DND-41 (cell line): Measurements from ENCODE around the gene DHRS7B.
A peak's percentile ranks its signal among the peaks of the same experiment; 100 is the strongest.

ENCODE experiments used
- ATAC-seq: fragments of 200-7000 bp; cut with Tn5 transposase; 3 replicates; pipeline ENCODE4 v1.9.1; 2021; ENCODE audit warnings: low read depth; ENCODE audit not compliant: insufficient read depth
- DNase-seq: peaks from one replicate; pipeline ENCODE4 v3.0.0-alpha.2; 2020
- H2AFZ ChIP-seq: 2 replicates; pipeline ENCODE4 v1.6.0; 2012; ENCODE audit warnings: low read depth, low read length
- H3K27ac ChIP-seq: 2 replicates; pipeline ENCODE4 v1.5.1; 2012; ENCODE audit warnings: low read length, inconsistent platforms
- H3K27me3 ChIP-seq: fragments of 200-600 bp; sonication (generic); 2 replicates; pipeline ENCODE4 v1.6.0; 2012; ENCODE audit warnings: low read length, mild to moderate bottlenecking, inconsistent platforms; ENCODE audit not compliant: insufficient read depth, poor library complexity
- H3K36me3 ChIP-seq: 2 replicates; pipeline ENCODE4 v1.5.1; 2012; ENCODE audit warnings: low read length, inconsistent platforms; ENCODE audit not compliant: insufficient read depth
- H3K4me1 ChIP-seq: 2 replicates; pipeline ENCODE4 v1.5.1; 2012; ENCODE audit warnings: mild to moderate bottlenecking, low read length; ENCODE audit not compliant: insufficient read depth
- H3K4me2 ChIP-seq: 2 replicates; pipeline ENCODE4 v1.6.0; 2012; ENCODE audit warnings: mild to moderate bottlenecking, moderate library complexity, low read length, inconsistent platforms; ENCODE audit not compliant: insufficient read depth
- H3K4me3 ChIP-seq, 2 experiments: fragments of 200-600 bp in 1 of 2; shearing (Covaris generic) in 1 of 2; 2 replicates each; pipeline ENCODE4 v1.5.1; 2012 to 2016; ENCODE audit warnings: inconsistent platforms in 2 of 2, low read length in 2 of 2, mild to moderate bottlenecking in 2 of 2, low read depth in 1 of 2, moderate library complexity in 1 of 2
- H3K79me2 ChIP-seq: 2 replicates; pipeline ENCODE4 v1.6.0; 2012; ENCODE audit warnings: low read length, inconsistent platforms; ENCODE audit not compliant: insufficient read depth
- H3K9ac ChIP-seq: 2 replicates; pipeline ENCODE4 v1.6.0; 2012; ENCODE audit warnings: low read depth, mild to moderate bottlenecking, inconsistent platforms, low read length, moderate library complexity
- H3K9me3 ChIP-seq: 2 replicates; pipeline ENCODE4 v1.5.1; 2012; ENCODE audit warnings: low read length, moderate library complexity, mild to moderate bottlenecking, inconsistent platforms; ENCODE audit not compliant: insufficient read depth, severe bottlenecking
- H4K20me1 ChIP-seq: 2 replicates; pipeline ENCODE4 v1.6.0; 2012; ENCODE audit warnings: low read length; ENCODE audit not compliant: insufficient read depth
- EZH2 ChIP-seq: IDR thresholded peaks from 3 replicates; pipeline ENCODE4 v1.6.1; 2012; ENCODE audit warnings: borderline replicate concordance, low read depth, mild to moderate bottlenecking, moderate library complexity, low read length, inconsistent platforms; ENCODE audit not compliant: severe bottlenecking
- TF ChIP-seq, protein P1 (sequence below): IDR thresholded peaks from 2 replicates; pipeline ENCODE4 v1.5.1; 2012; ENCODE audit warnings: borderline replicate concordance, low read length, moderate library complexity, mild to moderate bottlenecking; ENCODE audit not compliant: poor library complexity, severe bottlenecking; ENCODE audit errors: extremely low read depth

DHRS7B gene, protein sequence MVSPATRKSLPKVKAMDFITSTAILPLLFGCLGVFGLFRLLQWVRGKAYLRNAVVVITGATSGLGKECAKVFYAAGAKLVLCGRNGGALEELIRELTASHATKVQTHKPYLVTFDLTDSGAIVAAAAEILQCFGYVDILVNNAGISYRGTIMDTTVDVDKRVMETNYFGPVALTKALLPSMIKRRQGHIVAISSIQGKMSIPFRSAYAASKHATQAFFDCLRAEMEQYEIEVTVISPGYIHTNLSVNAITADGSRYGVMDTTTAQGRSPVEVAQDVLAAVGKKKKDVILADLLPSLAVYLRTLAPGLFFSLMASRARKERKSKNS

DNA sequence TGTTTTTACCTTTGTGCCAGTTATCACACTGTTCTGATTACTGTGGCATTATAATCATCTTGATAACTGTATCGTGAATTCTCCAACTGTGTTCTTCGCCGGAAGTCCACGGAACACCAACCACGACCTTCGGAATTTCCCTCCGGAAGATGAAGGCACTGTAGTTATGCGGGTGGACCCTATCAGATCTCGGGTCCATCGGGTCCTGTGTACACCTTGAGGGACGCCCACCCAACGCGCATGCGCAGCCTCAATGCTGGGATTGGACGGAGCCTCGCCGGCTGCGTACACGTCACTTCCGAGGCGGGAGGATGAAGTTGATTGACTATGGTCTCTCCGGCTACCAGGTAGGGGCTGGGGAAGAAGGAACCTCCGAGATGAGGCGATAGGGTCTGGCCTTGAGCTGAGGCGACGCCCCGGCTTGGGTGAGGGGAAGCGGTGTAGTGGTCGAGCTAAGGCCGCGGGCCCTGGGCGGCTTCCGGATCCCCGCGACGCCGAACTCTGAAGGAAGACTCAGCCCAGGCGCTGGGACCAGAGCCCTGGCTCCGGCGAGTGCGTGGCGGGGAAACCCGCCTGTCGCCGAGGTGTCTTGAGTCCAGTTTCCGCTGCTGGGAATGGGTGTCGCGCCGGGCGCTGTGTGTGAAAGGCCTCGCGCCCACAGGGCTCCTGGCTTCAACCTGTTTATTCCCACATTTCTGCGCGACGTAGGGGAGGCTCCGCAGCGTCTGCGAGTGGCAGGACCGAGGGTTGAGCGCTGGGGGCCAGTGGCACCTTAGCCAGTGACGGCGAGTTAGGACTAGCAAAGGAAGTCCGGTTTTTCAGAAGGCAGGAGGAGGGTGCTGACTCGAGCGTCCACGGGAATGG is at the start of gene DHRS7B:
Gene DHRS7B, plus strand, starts transcription at position 320 of the 864 bp plus-strand sequence. Its CDS starts 8 bp downstream, at position 328.
- H3K36me3 ChIP-seq: no peaks in the 10 kb centered on the region; the same call in 1 of the 2 replicates
- peak within 1 kb of the TSS; percentile 69 for H3K9ac ChIP-seq
- peak; percentile 95 for DNase-seq
- no peaks in the 10 kb centered on the region for H3K9me3 ChIP-seq
- peaks cover 24% of the 10 kb centered on the region for H3K4me1 ChIP-seq
- H3K27ac ChIP-seq: peak within 1 kb of the TSS; percentile 72
- no peak for TF ChIP-seq EZH2
- TF ChIP-seq, protein P1, sequence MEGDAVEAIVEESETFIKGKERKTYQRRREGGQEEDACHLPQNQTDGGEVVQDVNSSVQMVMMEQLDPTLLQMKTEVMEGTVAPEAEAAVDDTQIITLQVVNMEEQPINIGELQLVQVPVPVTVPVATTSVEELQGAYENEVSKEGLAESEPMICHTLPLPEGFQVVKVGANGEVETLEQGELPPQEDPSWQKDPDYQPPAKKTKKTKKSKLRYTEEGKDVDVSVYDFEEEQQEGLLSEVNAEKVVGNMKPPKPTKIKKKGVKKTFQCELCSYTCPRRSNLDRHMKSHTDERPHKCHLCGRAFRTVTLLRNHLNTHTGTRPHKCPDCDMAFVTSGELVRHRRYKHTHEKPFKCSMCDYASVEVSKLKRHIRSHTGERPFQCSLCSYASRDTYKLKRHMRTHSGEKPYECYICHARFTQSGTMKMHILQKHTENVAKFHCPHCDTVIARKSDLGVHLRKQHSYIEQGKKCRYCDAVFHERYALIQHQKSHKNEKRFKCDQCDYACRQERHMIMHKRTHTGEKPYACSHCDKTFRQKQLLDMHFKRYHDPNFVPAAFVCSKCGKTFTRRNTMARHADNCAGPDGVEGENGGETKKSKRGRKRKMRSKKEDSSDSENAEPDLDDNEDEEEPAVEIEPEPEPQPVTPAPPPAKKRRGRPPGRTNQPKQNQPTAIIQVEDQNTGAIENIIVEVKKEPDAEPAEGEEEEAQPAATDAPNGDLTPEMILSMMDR: no peak
- H3K79me2 ChIP-seq: peaks cover 29% of the 10 kb centered on the region
- peak within 1 kb of the TSS; percentile 82 for H3K4me2 ChIP-seq
- H3K4me3 ChIP-seq: peak within 1 kb of the TSS; percentile 58 to 80
- no peaks in the 10 kb centered on the region for H3K27me3 ChIP-seq
- ATAC-seq: peak; percentile 94
- H2AFZ ChIP-seq: peak within 1 kb of the TSS; percentile 83
- H4K20me1 ChIP-seq: no peaks in the 10 kb centered on the region; the same call in 1 of the 2 replicates

DNA sequence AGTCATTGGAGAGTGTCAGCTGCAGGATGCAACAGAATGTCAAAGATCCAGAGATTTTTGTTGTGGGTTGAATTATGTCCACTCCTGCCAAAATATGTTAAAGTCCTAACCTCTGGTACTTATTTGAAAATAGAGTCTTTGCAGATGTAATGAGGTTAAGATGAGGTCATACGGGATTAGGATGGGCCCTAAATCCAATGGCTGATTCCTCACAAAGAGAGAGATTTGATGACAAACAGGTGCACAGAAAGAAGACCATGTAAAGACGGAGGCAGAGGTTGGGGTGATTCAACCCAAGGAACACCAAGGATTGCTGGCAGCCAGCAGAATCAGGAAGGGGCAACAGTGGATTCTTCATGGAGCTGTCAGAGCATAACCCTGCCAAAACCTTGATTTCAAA is 49.5 kb upstream of the DHRS7B start:
- Histone ChIP-seq H4K20me1 (no peaks in the 10 kb centered on the region), H3K79me2 (no peaks in the 10 kb centered on the region), H3K27me3 (no peaks in the 10 kb centered on the region), H3K9me3 (no peaks in the 10 kb centered on the region), H3K4me1 (no peaks in the 10 kb centered on the region), H2AFZ (no peak overlapping the region), H3K27ac (no peak overlapping the region), H3K4me2 (no peak overlapping the region), H3K4me3 (no peak overlapping the region), H3K9ac (no peak overlapping the region), H3K36me3 (no peaks in the 10 kb centered on the region)
- DNase-seq (no peak), ATAC-seq (no peak)
- TF ChIP-seq, protein P1: no peak
- no peak for TF ChIP-seq EZH2

GRCh38 chr17:21078016-21078780 is 48.6 kb upstream of the DHRS7B start:
- TF ChIP-seq EZH2: no peak
- TF ChIP-seq, protein P1: no peak
- H3K4me1 ChIP-seq: no peaks in the 10 kb centered on the region
- no peaks in the 10 kb centered on the region for H3K36me3 ChIP-seq
- no peaks in the 10 kb centered on the region for H3K27me3 ChIP-seq
- no peaks in the 10 kb centered on the region for H3K79me2 ChIP-seq
- H3K27ac ChIP-seq: no peak overlapping the region
- H3K4me3 ChIP-seq: no peak overlapping the region
- H4K20me1 ChIP-seq: no peaks in the 10 kb centered on the region
- ATAC-seq: no peak
- no peak overlapping the region for H3K4me2 ChIP-seq
- no peak for DNase-seq
- H3K9ac ChIP-seq: no peak overlapping the region
- H2AFZ ChIP-seq: no peak overlapping the region
- H3K9me3 ChIP-seq: no peaks in the 10 kb centered on the region
